H1 (cell line): ENCODE data around the gene CYBA. TPM values are rescaled to one million over a fixed set of nuclear protein-coding genes. Genes with fewer than 3 reads are reported as not detected.

ENCODE experiments used
- CHD2 ChIP-seq: IDR thresholded peaks from 2 replicates; pipeline ENCODE4 v1.6.1; 2012; ENCODE audit warnings: low read length, improper control_type of control experiment
- JUND ChIP-seq: IDR thresholded peaks from 2 replicates; pipeline ENCODE4 v1.6.1; 2011; ENCODE audit warnings: mild to moderate bottlenecking, improper control_type of control experiment, low read length
- KDM1A ChIP-seq: fragments of 200-600, 300-600 bp; sonication (generic); IDR thresholded peaks from 2 replicates; pipeline ENCODE4 v1.7.1; 2016; ENCODE audit warnings: mild to moderate bottlenecking, low read length, borderline replicate concordance
- KDM5A ChIP-seq: fragments of 200-600 bp; IDR thresholded peaks from 2 replicates; pipeline ENCODE4 v1.7.1; 2012; ENCODE audit warnings: mild to moderate bottlenecking, low read length, inconsistent platforms, mixed read lengths
- polyA plus RNA-seq, 7 experiments: library from polyadenylated mRNA; depleted of rRNA in 3 of 7; stranded (reverse) in 5 of 7; unstranded in 2 of 7; fragments of >200 nt in 5 of 7; fragments of 200-250 nt in 2 of 7; gene quantifications; 1 replicate in 5 of 7; 2 replicates in 1 of 7; 4 replicates in 1 of 7; pipeline versions ENCODE4 v1.2.1 to v1.2.3, GENCODE V29; 2011 to 2013; ENCODE audit warnings: missing spikeins in 2 of 7, mixed read lengths in 2 of 7
- total RNA-seq: library from RNA; stranded (reverse); fragmentation: NEBNext Ultra II Directional; extraction: Animal tissue kit (Norgen Biotek cat#: 25700); gene quantifications from 2 replicates; pipeline ENCODE4 v1.2.1, GENCODE V29; 2021
- TF ChIP-seq, protein P1 (sequence below), 3 experiments: IDR thresholded peaks; 1 replicate in 2 of 3; 2 replicates in 1 of 3; pipeline versions ENCODE4 v1.5.1 to v1.6.1; 2011; ENCODE audit warnings: low read length in 3 of 3, mild to moderate bottlenecking in 3 of 3, inconsistent platforms in 2 of 3, low read depth in 1 of 3, moderate library complexity in 1 of 3; ENCODE audit not compliant: insufficient read depth in 1 of 3; ENCODE audit errors: control extremely low read depth in 1 of 3

CYBA gene
- total and polyA plus RNA-seq, 2 of the 8 experiments (the other 6 are each of a cell fraction or from before 2014, with no cell fraction given): 136 to 254 TPM

DNA sequence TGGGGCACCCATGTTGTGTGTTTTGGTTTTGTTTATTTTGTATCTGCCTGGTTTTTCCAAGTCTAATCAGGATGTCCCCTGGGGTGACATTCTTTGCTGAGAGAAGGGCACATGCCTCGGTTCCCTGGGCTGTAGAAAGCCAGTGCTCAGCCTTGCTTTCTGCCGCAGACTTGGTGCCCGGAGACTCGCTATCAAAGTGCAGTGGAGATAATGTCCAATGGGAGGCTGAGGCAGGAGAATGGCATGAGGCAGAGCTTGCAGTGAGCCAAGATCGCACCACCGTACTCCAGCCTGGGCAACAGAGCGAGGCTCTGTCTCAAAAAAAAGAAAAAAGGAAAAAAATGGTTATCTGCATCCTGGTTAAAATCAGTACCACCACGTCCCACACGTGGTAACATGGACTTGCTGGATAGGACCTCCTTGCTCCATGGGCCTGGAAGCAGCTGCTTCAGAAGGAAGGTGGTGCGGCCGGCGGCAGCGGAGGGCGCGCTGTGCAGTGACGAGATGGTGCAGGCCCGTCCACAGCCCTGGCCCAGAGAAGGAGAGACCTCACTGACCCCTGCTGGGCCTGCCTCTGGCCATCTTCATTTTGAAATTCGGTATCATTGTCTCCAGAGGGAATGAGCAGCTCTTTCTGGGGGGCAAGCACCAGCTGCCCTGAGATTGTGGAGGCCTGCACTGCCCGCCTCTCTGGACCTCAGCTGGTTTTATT lies 31.7 kb downstream of the CYBA start (continued):
- TF ChIP-seq, protein P1, sequence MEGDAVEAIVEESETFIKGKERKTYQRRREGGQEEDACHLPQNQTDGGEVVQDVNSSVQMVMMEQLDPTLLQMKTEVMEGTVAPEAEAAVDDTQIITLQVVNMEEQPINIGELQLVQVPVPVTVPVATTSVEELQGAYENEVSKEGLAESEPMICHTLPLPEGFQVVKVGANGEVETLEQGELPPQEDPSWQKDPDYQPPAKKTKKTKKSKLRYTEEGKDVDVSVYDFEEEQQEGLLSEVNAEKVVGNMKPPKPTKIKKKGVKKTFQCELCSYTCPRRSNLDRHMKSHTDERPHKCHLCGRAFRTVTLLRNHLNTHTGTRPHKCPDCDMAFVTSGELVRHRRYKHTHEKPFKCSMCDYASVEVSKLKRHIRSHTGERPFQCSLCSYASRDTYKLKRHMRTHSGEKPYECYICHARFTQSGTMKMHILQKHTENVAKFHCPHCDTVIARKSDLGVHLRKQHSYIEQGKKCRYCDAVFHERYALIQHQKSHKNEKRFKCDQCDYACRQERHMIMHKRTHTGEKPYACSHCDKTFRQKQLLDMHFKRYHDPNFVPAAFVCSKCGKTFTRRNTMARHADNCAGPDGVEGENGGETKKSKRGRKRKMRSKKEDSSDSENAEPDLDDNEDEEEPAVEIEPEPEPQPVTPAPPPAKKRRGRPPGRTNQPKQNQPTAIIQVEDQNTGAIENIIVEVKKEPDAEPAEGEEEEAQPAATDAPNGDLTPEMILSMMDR (IDR thresholded peaks at IDR 0.05; ENCODE audit: control extremely low read depth in 1 of 3, insufficient read depth in 1 of 3, low read depth in 1 of 3, low read length in 3 of 3): no peak
- TF ChIP-seq KDM1A: no peak
- no peak for TF ChIP-seq KDM5A
- TF ChIP-seq CHD2: no peak
- no peak for TF ChIP-seq JUND
- TF ChIP-seq, all 59 proteins: peak for 0
